GM12878 (cell line): ENCODE measurements around the gene ZNF281. TPM values are rescaled to one million over a fixed set of nuclear protein-coding genes. Genes with fewer than 3 reads are reported as not detected.

Experiments used
- ATAC-seq: fragments of 200-7000 bp; cut with Tn5 transposase; 3 replicates; pipeline ENCODE4 v1.9.1; 2020; ENCODE audit warnings: mild to moderate bottlenecking, moderate library complexity
- BruUV-seq: library from RNA; stranded (reverse); fragments of 400-500 nt; replicated peaks from 2 replicates; lab custom pipeline; 2021; lab: Mats Ljungman, UMichigan
- CTCF ChIA-PET: fragments of 300-600 bp; sonication (Branson Sonifier 250); formaldehyde crosslinking; extraction: SDS; loops from one replicate; lab custom pipeline; 2021; ENCODE audit warnings: inconsistent platforms; lab: Yijun Ruan, JAX
- POLR2A ChIA-PET: fragments of 350-600 bp; formaldehyde crosslinking; extraction: SDS; loops from one replicate; lab custom pipeline; 2021; ENCODE audit warnings: inconsistent platforms; lab: Charles Lee
- RAD21 ChIA-PET: fragments of 300-600 bp; sonication (Branson Sonifier 250); formaldehyde crosslinking; loops from one replicate; lab custom pipeline; 2023; ENCODE audit warnings: antibody characterized with exemption; ENCODE audit not compliant: unreplicated experiment; lab: Charles Lee
- SMC1A ChIA-PET: fragments of 300-600 bp; sonication (Branson Sonifier 250); formaldehyde crosslinking; loops from one replicate; lab custom pipeline; 2023; ENCODE audit not compliant: unreplicated experiment, uncharacterized antibody; lab: Charles Lee
- DNase-seq: peaks from one replicate; pipeline ENCODE4 v3.0.0-alpha.2; 2011; ENCODE audit warnings: low read depth, low spot score
- FAIRE-seq: peaks from 3 replicates; lab custom pipeline; 2011; peaks lifted over from hg19 to GRCh38; lab: Jason Lieb, UNC
- H2AFZ ChIP-seq: 2 replicates; pipeline ENCODE4 v1.6.0; 2011; ENCODE audit warnings: low read depth, low read length, control low read depth; ENCODE audit not compliant: control insufficient read depth
- H3K27ac ChIP-seq: 2 replicates; pipeline ENCODE4 v1.5.1; 2011; ENCODE audit warnings: control low read depth; ENCODE audit not compliant: control insufficient read depth, insufficient read depth
- H3K27me3 ChIP-seq, 2 experiments: replicated peaks in 1 of 2; 2 replicates each; pipeline versions ENCODE4 v1.6.0 to v1.6.1; 2011; ENCODE audit warnings: low read length in 1 of 2; ENCODE audit not compliant: control insufficient read depth in 2 of 2, insufficient read depth in 2 of 2
- H3K36me3 ChIP-seq, 2 experiments: 2 replicates each; pipeline ENCODE4 v1.5.1; 2011; ENCODE audit warnings: low read length in 1 of 2; ENCODE audit not compliant: control insufficient read depth in 2 of 2, insufficient read depth in 2 of 2
- H3K4me1 ChIP-seq: 2 replicates; pipeline ENCODE4 v1.6.1; 2011; ENCODE audit warnings: mild to moderate bottlenecking, low read length, moderate library complexity, mixed read lengths; ENCODE audit not compliant: control insufficient read depth, insufficient read depth
- H3K4me2 ChIP-seq: 2 replicates; pipeline ENCODE4 v1.6.0; 2011; ENCODE audit warnings: control low read depth; ENCODE audit not compliant: control insufficient read depth, insufficient read depth
- H3K4me3 ChIP-seq: fragments of 200-600 bp; sonication (generic); 2 replicates; pipeline ENCODE4 v1.5.1; 2016
- H3K79me2 ChIP-seq: 2 replicates; pipeline ENCODE4 v1.6.0; 2011; ENCODE audit warnings: low read length; ENCODE audit not compliant: control insufficient read depth, insufficient read depth
- H3K9ac ChIP-seq: 2 replicates; pipeline ENCODE4 v1.8.0; 2011; ENCODE audit warnings: low read length, control low read depth, mixed read lengths; ENCODE audit not compliant: control insufficient read depth, insufficient read depth
- H3K9me3 ChIP-seq: replicated peaks from 3 replicates; pipeline ENCODE4 v1.5.1; 2011; ENCODE audit warnings: mild to moderate bottlenecking, low read length; ENCODE audit not compliant: control insufficient read depth, insufficient read depth
- H4K20me1 ChIP-seq: 2 replicates; pipeline ENCODE4 v1.6.0; 2011; ENCODE audit not compliant: control insufficient read depth, insufficient read depth
- ATF2 ChIP-seq: IDR thresholded peaks from 2 replicates; pipeline ENCODE4 v1.6.1; 2012; ENCODE audit warnings: low read length, inconsistent platforms
- BMI1 ChIP-seq: fragments of 450-650 bp; IDR thresholded peaks from 2 replicates; pipeline ENCODE4 v1.6.1; 2016; ENCODE audit warnings: mild to moderate bottlenecking, moderate library complexity, borderline replicate concordance
- CBFB ChIP-seq: IDR thresholded peaks from 2 replicates; pipeline ENCODE4 v1.6.1; 2016; ENCODE audit warnings: antibody characterized with exemption, low read depth
- GATAD2B ChIP-seq: fragments of 450-650 bp; conservative IDR thresholded peaks from 2 replicates; pipeline ENCODE4 v1.6.1; 2017; ENCODE audit warnings: low read depth, mild to moderate bottlenecking, moderate library complexity
- MEF2B ChIP-seq: fragments of 450-650 bp; IDR thresholded peaks from 2 replicates; pipeline ENCODE4 v1.6.1; 2018; ENCODE audit warnings: mild to moderate bottlenecking, moderate library complexity; ENCODE audit not compliant: partially characterized antibody, poor library complexity, severe bottlenecking
- MTA3 ChIP-seq: IDR thresholded peaks from 2 replicates; pipeline ENCODE4 v1.6.1; 2012; ENCODE audit warnings: low read length, inconsistent platforms, borderline replicate concordance
- PRDM15 ChIP-seq: fragments of 450-650 bp; formaldehyde crosslinking; IDR thresholded peaks from 2 replicates; pipeline ENCODE4 v1.4.0; 2020; ENCODE audit warnings: mild to moderate bottlenecking, moderate library complexity
- RELA ChIP-seq: fragments of 450-650 bp; IDR thresholded peaks from 2 replicates; pipeline ENCODE4 v1.8.0; 2014; ENCODE audit warnings: borderline replicate concordance; ENCODE audit not compliant: partially characterized antibody
- SMAD1 ChIP-seq: fragments of 450-650 bp; IDR thresholded peaks from 2 replicates; pipeline ENCODE4 v1.6.1; 2018; ENCODE audit warnings: mild to moderate bottlenecking, low read depth; ENCODE audit not compliant: partially characterized antibody
- SRF ChIP-seq, 2 experiments: IDR thresholded peaks; 2 replicates each; pipeline ENCODE4 v1.6.1; 2011; ENCODE audit warnings: low read depth in 2 of 2, low read length in 2 of 2, mild to moderate bottlenecking in 1 of 2, moderate library complexity in 1 of 2
- YBX1 ChIP-seq: fragments of 450-650 bp; IDR thresholded peaks from 2 replicates; pipeline ENCODE4 v1.6.1; 2016; ENCODE audit warnings: antibody characterized with exemption
- ZNF24 ChIP-seq: fragments of 450-650 bp; IDR thresholded peaks from 2 replicates; pipeline ENCODE4 v1.6.1; 2017; ENCODE audit warnings: antibody characterized with exemption, mild to moderate bottlenecking
- ZNF384 ChIP-seq: IDR thresholded peaks from 2 replicates; pipeline ENCODE4 v1.6.1; 2012; ENCODE audit warnings: low read depth, mild to moderate bottlenecking, low read length, improper control_type of control experiment, borderline replicate concordance
- ZNF622 ChIP-seq: fragments of 450-650 bp; IDR thresholded peaks from 2 replicates; pipeline ENCODE4 v1.6.1; 2017; ENCODE audit warnings: mild to moderate bottlenecking, inconsistent platforms
- in situ Hi-C: fragments of 300-500 bp; cut with MboI; formaldehyde crosslinking; loops from 9 replicates; pipeline ENCODE4 v1.14.3; 2018; ENCODE audit warnings: mixed read lengths
- intact Hi-C: fragments of 100-400 bp; cut with micrococcal nuclease; formaldehyde crosslinking; loops from one replicate; pipeline ENCODE4 v1.14.2; 2022; ENCODE audit not compliant: unreplicated experiment
- polyA plus RNA-seq, 11 experiments: library from polyadenylated mRNA; depleted of rRNA in 4 of 11; unstranded in 6 of 11; stranded (reverse) in 5 of 11; fragments of >200 nt; fragmentation: Nextera tagmentation in 4 of 11; fragmentation: Illumina TruSeq in 1 of 11; extraction: Ambion mirVana in 4 of 11; extraction: Trizol in 1 of 11; gene quantifications; 1 replicate in 1 of 11; 2 replicates in 10 of 11; pipeline versions ENCODE4 v1.2.1 to v1.2.3, GENCODE V29; 2011 to 2016; ENCODE audit warnings: inconsistent platforms in 2 of 11, missing spikeins in 2 of 11, low read depth in 1 of 11
- total RNA-seq, 4 experiments: library from RNA; depleted of rRNA in 3 of 4; stranded (reverse); fragments of >200 nt in 3 of 4; fragmentation: Illumina TruSeq in 1 of 4; extraction: Trizol in 1 of 4; gene quantifications; 2 replicates each; pipeline versions ENCODE4 v1.2.1 to v1.2.3, GENCODE V29; 2013 to 2021

Gene ZNF281
- total and polyA plus RNA-seq, 10 of the 15 experiments (the other 5 are each of a cell fraction or from before 2014, with no cell fraction given) = 8.3 to 21.8 (median 15.4) TPM

GRCh38 chr1:200437088-200437487, 27.3 kb upstream of the ZNF281 start:
- Histone ChIP-seq H3K27me3 (no peaks in the 10 kb centered on the region), H3K36me3 (no peaks in the 10 kb centered on the region), H3K9ac (no peak overlapping the region), H3K9me3 (no peaks in the 10 kb centered on the region), H4K20me1 (no peaks in the 10 kb centered on the region), H3K4me1 (peaks cover 6% of the 10 kb centered on the region; the same call in 1 of the 2 replicates), H2AFZ (no peak overlapping the region), H3K27ac (no peak overlapping the region), H3K4me3 (no peak overlapping the region), H3K4me2 (no peak overlapping the region), H3K79me2 (no peaks in the 10 kb centered on the region)
- POLR2A ChIA-PET = no interaction called here
- CTCF ChIA-PET = interaction anchor here (1.4 to 1.6 kb wide), 2 partner anchors 41 to 130 kb away, joined by 3 read pairs; no protein-coding TSS in a partner anchor
- BruUV-seq = no TSS peak
- in situ Hi-C loops = no loop called here
- RAD21 ChIA-PET = no interaction called here
- TF ChIP-seq CBFB = no peak
- TF ChIP-seq GATAD2B = no peak
- no peak for TF ChIP-seq ZNF24
- TF ChIP-seq BMI1 = no peak
- no peak for TF ChIP-seq YBX1
- TF ChIP-seq ZNF384 = no peak
- no peak for TF ChIP-seq RELA
- no peak for TF ChIP-seq ZNF622
- TF ChIP-seq MEF2B = no peak
- TF ChIP-seq SMAD1 = no peak
- no peak for TF ChIP-seq SRF (IDR thresholded peaks at IDR 0.05; ENCODE audit: low read depth in 2 of 2, low read length in 2 of 2)
- no peak for TF ChIP-seq PRDM15
- no peak for TF ChIP-seq ATF2
- no peak for TF ChIP-seq MTA3
- intact Hi-C loops = no loop called here
- DNase-seq (no peak), ATAC-seq (no peak), FAIRE-seq (no peak)
- SMC1A ChIA-PET = interaction anchor here (0.9 to 2.6 kb wide), 5 partner anchors 9 to 40 kb away, joined by 3 to 11 read pairs (median 9); no protein-coding TSS in a partner anchor
